Trophoblast cell (in vitro differentiated cells and primary cell): Measurements from ENCODE around the gene CSH2.
A peak's percentile ranks its signal among the peaks of the same experiment; 100 is the strongest.

Experiments
- DNase-seq, 2 donors: peaks; one replicate each; pipeline ENCODE4 v3.0.0-alpha.2; 2016
- H2AFZ ChIP-seq: 2 replicates; pipeline ENCODE4 v1.6.1; 2013; ENCODE audit warnings: low read length, moderate library complexity, mild to moderate bottlenecking; ENCODE audit not compliant: insufficient read depth, poor library complexity
- H2AK5ac ChIP-seq: 2 replicates; pipeline ENCODE4 v1.6.1; 2013; ENCODE audit warnings: mild to moderate bottlenecking, low read length
- H2BK120ac ChIP-seq: 2 replicates; pipeline ENCODE4 v1.6.1; 2013; ENCODE audit warnings: low read length, mild to moderate bottlenecking, moderate library complexity; ENCODE audit not compliant: insufficient read depth, poor library complexity
- H2BK12ac ChIP-seq: 2 replicates; pipeline ENCODE4 v1.6.1; 2013; ENCODE audit warnings: mild to moderate bottlenecking, low read length, moderate library complexity
- H2BK5ac ChIP-seq: 2 replicates; pipeline ENCODE4 v1.6.1; 2013; ENCODE audit warnings: low read length, low read depth, moderate library complexity, mild to moderate bottlenecking; ENCODE audit not compliant: poor library complexity
- H3K14ac ChIP-seq: 2 replicates; pipeline ENCODE4 v1.6.1; 2013; ENCODE audit warnings: mild to moderate bottlenecking, low read length
- H3K18ac ChIP-seq: 2 replicates; pipeline ENCODE4 v1.6.1; 2013; ENCODE audit warnings: mild to moderate bottlenecking, low read length
- H3K23ac ChIP-seq: 2 replicates; pipeline ENCODE4 v1.6.1; 2013; ENCODE audit warnings: low read length
- H3K27ac ChIP-seq: 2 replicates; pipeline ENCODE4 v1.5.1; 2013; ENCODE audit warnings: low read depth, mild to moderate bottlenecking, inconsistent platforms, low read length, moderate library complexity
- H3K27me3 ChIP-seq: 2 replicates; pipeline ENCODE4 v1.6.1; 2013; ENCODE audit warnings: inconsistent platforms, mild to moderate bottlenecking, low read length, moderate library complexity; ENCODE audit not compliant: insufficient read depth
- H3K36me3 ChIP-seq, 2 experiments: 1 replicate in 1 of 2; 2 replicates in 1 of 2; pipeline ENCODE4 v1.6.1; 2013; ENCODE audit warnings: low read length in 2 of 2, mild to moderate bottlenecking in 2 of 2, moderate library complexity in 1 of 2; ENCODE audit not compliant: insufficient read depth in 2 of 2, control insufficient read depth in 1 of 2
- H3K4ac ChIP-seq: 2 replicates; pipeline ENCODE4 v1.6.1; 2013; ENCODE audit warnings: low read depth, mild to moderate bottlenecking, low read length, moderate library complexity
- H3K4me1 ChIP-seq, 2 experiments: 1 replicate in 1 of 2; 2 replicates in 1 of 2; pipeline ENCODE4 v1.6.1; 2013; ENCODE audit warnings: low read length in 2 of 2, mild to moderate bottlenecking in 2 of 2, moderate library complexity in 1 of 2; ENCODE audit not compliant: insufficient read depth in 2 of 2, control insufficient read depth in 1 of 2
- H3K4me2 ChIP-seq: 2 replicates; pipeline ENCODE4 v1.6.1; 2013; ENCODE audit warnings: inconsistent platforms, mild to moderate bottlenecking, low read length, moderate library complexity
- H3K4me3 ChIP-seq: 2 replicates; pipeline ENCODE4 v1.5.1; 2013; ENCODE audit warnings: mild to moderate bottlenecking, low read depth, low read length, inconsistent platforms
- H3K79me1 ChIP-seq: one replicate; pipeline ENCODE4 v1.6.1; 2013; ENCODE audit warnings: low read length
- H3K79me2 ChIP-seq: 2 replicates; pipeline ENCODE4 v1.6.1; 2013; ENCODE audit warnings: low read length, mild to moderate bottlenecking; ENCODE audit not compliant: control insufficient read depth, insufficient read depth, poor library complexity
- H3K9ac ChIP-seq: 2 replicates; pipeline ENCODE4 v1.6.1; 2013; ENCODE audit warnings: mild to moderate bottlenecking, low read length
- H3K9me3 ChIP-seq: 2 replicates; pipeline ENCODE4 v1.6.1; 2013; ENCODE audit warnings: low read depth, mild to moderate bottlenecking, control low read depth, inconsistent platforms, low read length; ENCODE audit not compliant: insufficient read depth
- H4K12ac ChIP-seq: 2 replicates; pipeline ENCODE4 v1.6.1; 2013; ENCODE audit warnings: low read depth, mild to moderate bottlenecking, low read length, moderate library complexity
- H4K8ac ChIP-seq: 2 replicates; pipeline ENCODE4 v1.6.1; 2013; ENCODE audit warnings: low read depth, mild to moderate bottlenecking, low read length, moderate library complexity
- H4K91ac ChIP-seq: one replicate; pipeline ENCODE4 v1.6.1; 2013; ENCODE audit warnings: low read depth, mild to moderate bottlenecking, low read length, moderate library complexity
- WGBS: extraction: QIAGEN DNeasy Blood & Tissue Kit; methylation state at CpG from one replicate; pipeline ENCODE4 v1.1.7; 2013; ENCODE audit warnings: missing lambda C conversion rate; ENCODE audit not compliant: insufficient read length, insufficient coverage; ENCODE audit errors: extremely low coverage; 5-methylcytosine and 5-hydroxymethylcytosine counted together

Gene CSH2

DNA sequence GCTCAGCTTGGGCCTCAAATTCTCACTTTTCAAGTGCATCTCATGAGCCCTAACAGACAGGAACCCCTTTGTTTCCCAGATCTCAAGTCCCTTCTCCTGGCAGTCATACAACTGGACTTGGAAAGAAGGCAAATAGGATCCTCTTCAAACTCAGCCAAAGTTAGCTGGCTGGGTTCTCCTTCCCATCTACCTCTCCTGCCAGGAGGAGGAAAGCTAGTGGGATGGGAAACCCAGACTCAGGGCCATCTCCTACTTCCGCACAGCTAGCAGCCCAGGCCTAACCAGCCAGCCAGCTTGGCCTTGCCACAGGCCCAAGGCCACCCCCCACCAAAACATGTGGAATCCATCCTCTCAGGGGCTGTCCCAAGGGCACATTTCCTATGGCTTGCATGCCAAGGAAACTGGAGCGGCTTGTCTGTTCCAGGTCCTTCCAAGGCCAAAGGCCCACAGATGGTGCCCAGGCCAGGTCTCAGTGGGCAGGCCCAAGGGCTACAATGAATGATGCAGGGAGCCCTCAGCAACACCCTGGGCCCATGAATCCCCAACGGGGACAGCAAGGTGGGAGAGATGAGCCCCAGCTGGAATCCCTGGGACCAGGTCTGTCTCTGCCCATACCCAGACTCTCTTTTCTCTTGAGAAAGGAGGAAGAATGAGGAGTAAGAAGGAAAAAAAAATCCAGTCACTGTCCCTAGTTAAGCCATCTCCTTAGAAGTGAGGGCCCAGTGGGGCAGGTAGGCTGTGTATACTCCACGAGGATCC, 32.7 kb downstream of the CSH2 start:
- Histone ChIP-seq H4K12ac (no peak overlapping the region), H3K79me1 (peaks cover 11% of the 10 kb centered on the region), H2AK5ac (no peak overlapping the region), H2BK5ac (no peak overlapping the region), H3K27me3 (no peaks in the 10 kb centered on the region), H2BK12ac (no peak overlapping the region), H3K4me2 (peak overlapping the region; percentile 83), H4K8ac (no peak overlapping the region), H2AFZ (no peak overlapping the region), H3K4me1 (peaks cover 25 to 29% of the 10 kb centered on the region in 2 experiments), H3K9me3 (peaks cover 4% of the 10 kb centered on the region), H3K36me3 (peaks cover 9 to 14% of the 10 kb centered on the region in 2 experiments), H3K79me2 (peaks cover 30% of the 10 kb centered on the region), H3K9ac (peak overlapping the region; percentile 24), H3K14ac (no peak overlapping the region), H3K23ac (no peak overlapping the region), H3K4me3 (no peak overlapping the region), H2BK120ac (no peak overlapping the region), H3K4ac (peak overlapping the region; percentile 23), H3K18ac (no peak overlapping the region), H4K91ac (no peak overlapping the region), H3K27ac (no peak overlapping the region)
- no peak for DNase-seq
- no CpG with 5 or more reads among the region's 4 CpGs for WGBS

DNA sequence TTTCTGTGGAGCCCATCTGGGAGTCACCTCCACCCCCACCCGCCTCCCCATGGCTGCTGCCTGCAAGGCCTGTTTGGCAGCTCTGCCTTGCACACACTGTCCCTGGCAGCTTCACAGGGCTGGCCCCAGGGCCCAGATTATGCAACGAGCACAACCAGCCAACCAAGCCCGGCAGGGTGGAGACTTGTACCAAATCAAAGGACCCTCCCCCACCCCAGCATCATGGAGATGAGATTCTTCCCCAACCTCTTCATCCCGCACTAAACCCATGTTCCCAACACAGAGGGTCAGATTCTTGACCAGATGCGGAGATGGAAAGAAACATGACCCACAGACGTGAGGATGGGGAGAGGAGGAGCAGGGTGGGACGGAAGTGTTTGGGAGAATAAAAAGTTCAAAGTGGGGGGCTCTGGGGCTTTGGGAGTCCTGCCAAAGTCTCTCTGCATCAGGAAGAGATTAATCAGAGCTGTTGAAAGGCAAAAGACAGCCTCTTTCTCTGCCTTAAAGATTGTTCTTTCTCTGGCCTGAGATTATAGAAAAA, 34.8 kb downstream of the CSH2 start:
- no CpG with 5 or more reads among the region's 7 CpGs for WGBS
- peak; percentile 87 for DNase-seq
- no peak overlapping the region for H2BK120ac ChIP-seq

DNA sequence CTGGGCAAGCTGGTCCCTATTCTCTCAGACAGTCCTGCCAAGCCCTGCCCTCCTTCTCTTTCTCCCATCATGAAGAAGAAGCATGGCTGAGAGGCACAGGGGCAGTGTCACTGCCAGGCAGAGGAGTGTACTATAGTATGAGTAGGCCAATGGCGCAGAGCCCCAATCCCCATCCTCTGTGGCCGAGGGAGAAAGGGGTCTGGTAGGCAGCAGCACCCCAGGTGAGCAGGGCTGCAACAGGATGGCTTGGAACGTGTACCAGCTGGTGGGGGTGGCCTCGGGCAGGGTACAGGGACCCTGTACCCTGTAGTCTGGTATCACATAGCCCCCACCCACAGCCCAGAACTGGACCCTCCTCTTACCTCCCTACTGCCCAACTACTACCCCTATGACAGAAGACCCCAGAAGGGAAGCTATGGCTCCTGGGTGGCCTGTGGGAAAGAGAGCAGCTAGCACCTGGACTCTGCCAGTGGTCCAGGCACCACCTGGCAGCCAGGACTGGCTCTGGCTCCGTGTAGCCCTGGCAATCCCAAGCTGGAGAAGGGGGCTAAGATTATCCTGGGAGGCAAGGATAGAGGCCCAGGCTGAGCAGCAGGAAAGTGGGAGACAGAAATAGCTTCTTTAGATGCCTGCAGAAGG, 35.4 kb downstream of the CSH2 start:
- H2BK12ac ChIP-seq = peak overlapping the region; percentile 31
- no peaks in the 10 kb centered on the region for H3K27me3 ChIP-seq
- H3K18ac ChIP-seq = peak overlapping the region; percentile 8
- no peak overlapping the region for H3K14ac ChIP-seq
- H3K4me1 ChIP-seq = peaks cover 27 to 39% of the 10 kb centered on the region in 2 experiments
- no peak overlapping the region for H2AFZ ChIP-seq
- no peak for DNase-seq
- H3K9ac ChIP-seq = no peak overlapping the region
- H3K23ac ChIP-seq = no peak overlapping the region
- WGBS = no CpG with 5 or more reads among the region's 5 CpGs
- H2AK5ac ChIP-seq = no peak overlapping the region
- peaks cover 10% of the 10 kb centered on the region for H3K79me1 ChIP-seq
- no peak overlapping the region for H2BK120ac ChIP-seq
- H4K8ac ChIP-seq = no peak overlapping the region
- H3K27ac ChIP-seq = no peak overlapping the region
- peak overlapping the region; percentile 31 for H3K4me2 ChIP-seq
- peaks cover 4% of the 10 kb centered on the region for H3K9me3 ChIP-seq
- H4K12ac ChIP-seq = no peak overlapping the region
- H3K36me3 ChIP-seq = peaks cover 31 to 35% of the 10 kb centered on the region in 2 experiments
- H2BK5ac ChIP-seq = no peak overlapping the region
- peaks cover 30% of the 10 kb centered on the region for H3K79me2 ChIP-seq
- no peak overlapping the region for H4K91ac ChIP-seq
- peak overlapping the region; percentile 73 for H3K4ac ChIP-seq
- H3K4me3 ChIP-seq = no peak overlapping the region

More for the DNA sequence above, 34.8 kb downstream of the CSH2 start:
- Histone ChIP-seq H3K14ac (no peak overlapping the region), H3K4ac (peak overlapping the region; percentile 73), H2BK5ac (no peak overlapping the region), H4K91ac (no peak overlapping the region), H3K27me3 (no peaks in the 10 kb centered on the region), H3K9me3 (peaks cover 4% of the 10 kb centered on the region), H3K18ac (no peak overlapping the region), H3K4me2 (peak overlapping the region; percentile 31), H4K8ac (no peak overlapping the region), H2AFZ (no peak overlapping the region), H3K9ac (no peak overlapping the region), H3K79me1 (peaks cover 11% of the 10 kb centered on the region), H3K4me3 (no peak overlapping the region), H4K12ac (no peak overlapping the region), H2AK5ac (no peak overlapping the region), H2BK12ac (no peak overlapping the region), H3K36me3 (peaks cover 24 to 28% of the 10 kb centered on the region in 2 experiments), H3K4me1 (peaks cover 27 to 40% of the 10 kb centered on the region in 2 experiments), H3K27ac (no peak overlapping the region), H3K79me2 (peaks cover 30% of the 10 kb centered on the region), H3K23ac (no peak overlapping the region)

DNA sequence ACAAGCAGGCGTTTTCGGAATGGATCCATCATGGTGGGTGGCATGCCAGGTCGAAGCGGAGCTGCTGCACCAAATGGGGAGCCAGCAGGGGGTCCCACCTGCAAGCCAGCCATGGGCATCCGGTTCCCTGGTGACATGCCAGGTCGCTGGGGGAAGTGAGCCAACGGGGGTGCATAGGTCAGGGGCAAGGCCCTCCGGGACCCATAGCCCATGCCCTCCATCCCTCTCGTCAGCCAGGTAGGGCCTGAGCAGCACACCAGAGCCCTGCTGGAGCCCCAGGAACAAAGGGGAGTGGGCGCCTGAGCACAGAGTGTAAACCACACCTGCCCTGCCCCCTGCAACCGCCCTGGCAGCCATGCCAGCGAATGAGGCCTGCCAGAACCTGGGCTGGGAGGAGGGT, 36.0 kb downstream of the CSH2 start:
- Histone ChIP-seq H4K12ac (no peak overlapping the region), H3K79me2 (peaks cover 29% of the 10 kb centered on the region), H2BK120ac (no peak overlapping the region), H3K4me2 (no peak overlapping the region), H2AFZ (no peak overlapping the region), H3K4me3 (no peak overlapping the region), H2BK5ac (no peak overlapping the region), H3K4me1 (peaks cover 27 to 39% of the 10 kb centered on the region in 2 experiments), H3K27ac (no peak overlapping the region), H3K27me3 (no peaks in the 10 kb centered on the region), H4K8ac (no peak overlapping the region), H3K4ac (peak overlapping the region; percentile 73), H4K91ac (no peak overlapping the region), H3K9me3 (peaks cover 4% of the 10 kb centered on the region), H2BK12ac (no peak overlapping the region), H3K14ac (no peak overlapping the region), H3K23ac (no peak overlapping the region), H2AK5ac (peak overlapping the region; percentile 0), H3K9ac (no peak overlapping the region), H3K18ac (no peak overlapping the region), H3K79me1 (peaks cover 7% of the 10 kb centered on the region), H3K36me3 (peaks cover 37 to 41% of the 10 kb centered on the region in 2 experiments)
- DNase-seq = no peak
- no CpG with 5 or more reads among the region's 12 CpGs for WGBS
